HG03097 (cell line): ENCODE results near the gene BAZ2A.

Experiments used
- ATAC-seq: cut with Tn5 transposase; IDR thresholded peaks from one replicate; pipeline ENCODE4 v1.9.1; 2021; ENCODE audit not compliant: unreplicated experiment, low FRiP score

BAZ2A gene

DNA sequence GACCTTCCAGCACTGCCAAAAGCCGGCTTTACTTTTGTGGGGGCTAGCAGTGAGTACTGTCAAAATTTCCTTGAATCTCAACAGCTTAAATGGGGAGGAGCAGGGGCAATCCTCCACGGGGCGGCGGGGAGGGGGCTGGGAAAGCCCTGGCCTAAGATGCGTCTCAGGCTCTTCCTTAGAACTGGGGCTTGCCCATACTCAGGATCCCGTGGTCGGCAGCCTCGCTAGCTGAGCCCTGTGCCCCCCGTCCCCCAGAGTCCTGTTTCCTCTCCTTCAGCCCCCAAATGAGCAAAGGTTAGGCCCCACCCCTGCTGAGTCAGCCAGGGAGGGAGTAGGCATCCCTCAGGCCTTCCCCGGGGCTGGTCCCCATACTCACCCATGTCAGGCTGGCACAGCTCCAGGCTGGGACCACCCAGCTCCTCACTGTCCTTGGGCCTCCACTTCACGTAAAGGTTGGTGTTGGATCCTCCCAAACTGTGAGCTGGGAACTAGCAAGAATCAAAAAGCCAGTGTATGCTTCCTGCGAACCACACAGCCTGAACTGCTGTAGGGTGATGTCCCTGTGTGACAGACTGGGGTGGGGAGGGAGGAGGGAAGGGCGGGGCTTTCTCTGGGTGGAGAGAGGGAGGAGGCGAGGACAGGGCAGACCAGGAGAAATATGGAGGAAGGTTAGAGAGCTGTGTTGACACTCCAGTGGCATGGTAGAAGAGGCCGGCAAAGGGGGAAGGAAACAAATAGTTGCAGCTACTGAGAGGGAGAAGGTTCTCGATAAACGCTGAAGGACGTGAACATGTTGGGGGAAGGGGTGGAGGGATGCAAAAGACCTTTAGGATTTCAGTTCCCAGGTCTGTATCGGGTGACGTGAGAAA is 5.9 kb upstream of the BAZ2A start:
- ATAC-seq, result peak; percentile 30

DNA sequence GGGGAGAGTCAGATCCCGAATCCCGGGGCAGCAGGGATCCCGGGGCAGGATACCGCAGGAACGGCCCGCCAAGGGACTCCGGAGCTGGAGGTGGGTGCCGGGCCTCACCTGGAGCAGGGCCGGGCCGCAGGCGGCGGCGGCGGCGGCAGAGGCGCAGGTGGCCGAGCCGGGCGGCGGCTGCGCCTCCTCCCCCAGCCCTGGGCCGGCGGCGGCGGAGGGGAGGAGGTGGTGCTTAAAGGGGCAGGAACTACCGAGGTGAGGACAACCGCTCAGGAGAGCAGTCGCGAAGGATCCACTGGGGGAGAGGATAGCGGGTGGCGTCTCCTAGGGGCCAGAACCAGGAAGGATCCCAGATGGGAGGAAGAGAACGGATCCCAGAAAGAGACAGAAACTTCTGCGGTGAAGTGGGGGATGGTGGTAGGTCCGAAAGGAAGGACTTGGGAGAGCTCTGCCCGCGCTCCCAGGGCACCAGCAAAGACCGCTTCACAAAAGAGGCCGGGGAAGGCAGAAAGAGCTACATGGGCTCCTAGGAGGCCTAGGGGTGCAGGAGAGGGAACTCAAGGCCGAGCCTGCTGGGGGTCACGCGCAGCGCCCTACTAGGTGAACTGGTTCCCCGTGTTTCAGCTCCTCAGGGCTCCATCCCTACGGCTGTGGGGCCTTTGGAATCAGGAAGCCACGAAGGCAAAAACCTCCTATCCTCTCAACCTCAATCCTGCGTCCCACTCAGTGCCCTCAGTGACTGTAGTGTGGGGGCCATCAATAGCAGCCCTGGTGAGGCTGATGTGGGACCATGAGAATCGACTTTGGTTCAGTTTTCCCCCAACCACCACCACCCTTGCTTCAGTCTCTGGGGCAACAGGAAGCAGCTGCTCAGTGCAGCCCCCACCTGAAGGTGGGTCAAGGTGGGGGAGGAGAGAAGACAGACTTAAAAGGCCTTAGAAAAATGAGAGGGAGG is 5.0 kb upstream of the BAZ2A start:
- ATAC-seq, result peak; percentile 22

- ATAC-seq, result no peak
These were observed 4.2 kb upstream of the BAZ2A start for GRCh38 chr12:56634242-56634836.

- ATAC-seq, result no peak
These were observed 3.5 kb upstream of the BAZ2A start for GRCh38 chr12:56633468-56634241.

DNA sequence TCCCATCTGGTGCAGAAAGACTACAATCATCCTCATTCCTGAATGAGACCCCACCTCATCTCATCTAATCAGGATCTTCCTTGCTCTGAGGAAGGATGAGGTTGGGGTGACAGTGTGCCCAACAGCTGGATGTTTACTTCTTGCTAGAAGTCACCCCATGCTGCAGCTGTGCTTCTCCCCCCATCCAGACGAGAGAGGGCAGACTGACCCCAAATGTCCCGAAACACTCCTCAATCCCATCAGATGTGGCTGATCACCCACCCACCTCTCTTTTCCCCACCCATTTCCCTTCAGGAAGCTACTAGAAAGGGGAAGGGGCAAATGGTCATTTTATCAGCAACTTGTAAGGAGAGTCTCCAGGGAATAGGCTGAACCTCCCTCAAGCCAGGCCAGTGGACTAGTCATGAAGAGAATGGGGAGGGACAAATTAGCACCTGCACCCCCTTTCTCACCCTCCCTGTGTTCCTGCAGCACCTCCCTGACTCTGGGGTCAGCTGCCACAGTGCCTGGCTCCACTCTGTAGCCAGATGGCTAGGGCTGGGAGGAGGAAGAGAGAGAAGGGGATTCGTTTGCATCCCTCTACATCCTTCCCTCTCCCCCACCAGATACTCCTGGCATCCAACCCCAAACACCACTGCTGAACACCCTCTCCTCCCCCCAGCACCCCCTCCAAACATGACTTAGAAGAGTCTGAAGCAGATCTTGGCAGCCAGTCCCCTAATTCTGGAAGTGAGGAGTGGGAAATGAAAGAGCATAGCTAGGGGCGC is 2.8 kb upstream of the BAZ2A start:
- ATAC-seq, result no peak

DNA sequence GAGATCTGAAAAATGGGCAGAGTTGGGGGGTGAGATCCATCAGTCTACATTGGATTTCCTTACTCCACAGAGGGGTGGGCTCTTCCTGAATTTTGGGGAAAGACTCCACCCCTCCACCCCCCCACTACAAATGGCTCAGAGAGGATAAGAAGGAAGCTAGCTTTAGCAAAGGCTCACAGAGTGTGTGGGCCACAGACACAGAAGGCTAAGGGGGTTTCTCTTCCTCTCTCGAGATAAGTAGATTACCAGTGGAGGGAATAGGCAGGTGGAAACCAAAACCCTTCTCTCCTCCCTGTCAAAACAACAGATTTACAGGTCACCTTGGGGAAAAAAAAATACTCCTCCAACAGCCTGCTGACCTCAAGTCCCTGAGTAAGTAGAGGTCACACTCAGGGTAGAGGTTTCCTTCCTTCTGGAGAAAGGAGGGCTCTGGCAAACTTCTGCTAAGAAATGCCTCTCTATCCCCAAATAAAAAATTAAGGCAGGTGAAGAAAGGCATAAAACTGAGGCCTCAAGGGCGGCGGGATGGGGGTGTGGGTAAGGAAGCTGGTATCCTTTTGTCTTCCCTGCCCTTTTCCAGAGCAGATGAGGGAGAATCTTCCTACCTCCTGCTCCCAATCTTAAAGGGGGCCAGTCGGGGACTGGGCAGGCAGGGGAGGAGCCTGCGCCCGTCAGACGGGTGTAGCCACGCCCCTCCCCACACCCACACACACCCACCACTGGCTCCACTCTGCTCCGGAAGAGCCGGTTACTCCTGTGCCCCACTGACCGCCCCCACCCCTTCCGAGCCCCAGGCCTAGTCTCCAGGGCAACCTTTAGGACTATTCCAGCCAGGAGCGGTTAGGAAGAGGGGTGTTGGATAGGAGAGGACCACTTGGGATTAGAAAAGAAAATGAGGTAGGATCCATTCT is 1.9 kb upstream of the BAZ2A start:
- ATAC-seq, result no peak

DNA sequence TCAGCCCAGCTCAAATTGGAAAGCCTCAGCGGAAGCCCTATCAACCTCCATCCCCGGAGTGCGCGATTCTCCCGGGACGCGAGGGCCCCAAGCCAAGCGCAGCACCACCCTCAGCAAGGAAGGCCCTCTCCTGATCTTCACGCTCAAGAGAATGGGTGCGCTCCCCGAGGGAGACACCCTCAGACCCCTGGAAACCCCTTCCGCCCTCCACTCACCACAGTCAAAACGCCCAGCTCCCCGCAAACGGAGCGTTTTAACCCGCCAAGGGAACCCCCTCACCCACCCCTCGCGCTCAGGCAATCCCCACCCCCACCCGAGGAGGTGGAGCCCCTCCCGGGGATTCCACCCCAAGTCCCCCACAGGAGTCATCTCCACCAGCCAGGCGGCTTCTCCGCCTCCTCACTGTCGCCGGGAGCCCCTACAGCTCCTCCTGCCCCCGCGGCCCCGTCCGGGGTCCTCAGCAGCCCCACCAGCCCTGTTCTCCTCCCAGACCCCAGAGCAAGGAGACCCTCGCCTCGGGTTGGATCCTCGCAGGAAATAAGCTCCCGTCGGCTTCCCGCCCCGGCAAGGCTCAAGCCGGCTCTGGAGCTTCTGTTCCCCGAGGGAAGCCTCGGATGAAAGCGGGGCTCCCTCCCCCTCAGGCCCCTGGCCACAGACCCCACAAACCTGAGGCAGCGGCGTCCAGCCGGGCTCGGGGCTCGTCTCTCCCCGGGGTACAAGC is 507 bp downstream of the BAZ2A start:
- no peak for ATAC-seq

- ATAC-seq, result peak; percentile 28
These were observed 1.3 kb downstream of the BAZ2A start for GRCh38 chr12:56628671-56629458.

GRCh38 chr12:56626701-56627100 is 3.4 kb downstream of the BAZ2A start:
- no peak for ATAC-seq

- ATAC-seq, result no peak
These were observed 7.6 kb downstream of the BAZ2A start for GRCh38 chr12:56622535-56622934.

DNA sequence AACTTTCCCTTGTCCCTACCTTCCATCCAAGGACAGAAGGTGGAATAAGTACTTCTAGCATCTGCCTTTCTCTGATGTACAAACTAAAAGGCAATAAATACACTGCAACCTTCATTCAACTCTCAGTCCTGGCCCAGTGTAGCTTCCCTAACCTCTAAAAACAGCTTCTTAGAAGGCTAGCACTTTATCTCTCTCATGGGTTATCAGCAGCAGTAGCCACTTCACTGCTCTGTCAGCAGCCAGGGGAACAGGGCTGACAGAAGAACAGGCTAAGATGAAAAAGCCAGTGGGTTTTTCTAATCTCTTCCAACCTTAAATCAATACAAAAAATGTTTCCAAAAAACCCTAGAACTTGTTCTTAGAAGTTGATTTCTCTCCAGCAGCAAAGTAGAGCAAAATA is 13.2 kb downstream of the BAZ2A start:
- ATAC-seq, result no peak

GRCh38 chr12:56616244-56616643 is 13.9 kb downstream of the BAZ2A start:
- ATAC-seq, result no peak

DNA sequence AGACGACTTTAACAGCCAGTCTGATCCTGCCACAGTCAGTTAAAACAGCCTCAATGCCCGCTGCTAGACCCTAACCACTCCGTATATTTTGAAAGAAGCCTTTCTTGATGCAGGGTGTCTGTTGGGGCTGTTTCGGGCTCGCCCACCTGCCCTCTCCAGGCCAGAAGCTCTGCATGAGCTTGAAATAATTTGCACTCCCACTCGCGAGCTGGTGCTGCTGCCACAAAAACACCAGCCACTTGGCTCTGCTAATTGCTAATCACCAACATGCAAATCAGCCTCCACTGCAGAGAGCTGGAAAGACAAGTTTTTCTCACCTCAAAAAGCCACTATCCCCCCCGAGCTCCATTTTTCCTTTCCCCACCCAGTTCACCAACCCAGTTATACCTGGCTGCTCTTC is 15.5 kb downstream of the BAZ2A start:
- ATAC-seq, result no peak

DNA sequence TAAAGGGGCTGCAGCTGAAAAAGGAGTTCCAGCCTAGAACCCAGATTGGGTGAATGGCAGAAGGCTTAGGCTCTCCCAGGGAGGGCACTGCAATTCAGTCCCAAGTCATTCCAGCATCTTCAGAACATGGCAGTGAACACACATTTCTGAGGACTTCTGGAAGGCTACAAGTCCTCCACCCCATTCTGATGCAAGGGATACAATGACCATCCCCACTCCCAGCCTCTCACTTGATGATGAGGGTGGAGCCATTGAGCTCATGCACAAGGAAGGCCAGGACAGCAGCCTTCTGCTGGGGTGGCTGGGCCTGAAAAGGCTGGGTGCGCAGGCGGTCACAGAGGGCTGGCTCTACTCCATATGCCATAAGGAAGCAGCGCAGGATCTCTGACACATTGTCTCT is 25.8 kb downstream of the BAZ2A start:
- ATAC-seq, result no peak

- ATAC-seq, result no peak
These were observed 27.9 kb downstream of the BAZ2A start for GRCh38 chr12:56602239-56602638.

DNA sequence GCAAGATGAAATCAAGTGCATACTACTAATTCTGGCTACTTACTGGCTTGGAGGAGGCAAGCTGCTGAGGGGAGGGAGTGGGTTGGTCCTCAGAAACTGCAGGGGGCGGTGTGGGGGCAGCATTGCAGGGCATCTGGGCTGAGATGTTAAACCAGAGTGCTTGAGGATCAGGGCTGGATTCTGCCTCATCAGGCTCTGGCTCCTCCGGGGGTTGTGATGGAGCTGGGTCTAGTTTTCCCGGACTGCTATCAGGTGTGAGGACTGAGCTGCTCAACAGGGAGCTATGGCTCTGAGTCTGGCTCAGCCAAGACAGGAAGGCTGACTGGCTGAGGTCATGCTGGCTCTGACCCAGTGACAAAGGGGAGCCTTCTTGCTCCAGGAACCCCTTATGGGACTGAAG is 28.6 kb downstream of the BAZ2A start:
- ATAC-seq, result no peak

GRCh38 chr12:56600753-56601152 is 29.4 kb downstream of the BAZ2A start:
- no peak for ATAC-seq
